Measurements from ENCODE around the gene MAMDC4.
A peak's percentile ranks its signal among the peaks of the same experiment; 100 is the strongest.
"Not testable (repeated sequence)": the region's sequence is repeated elsewhere in the genome, so short reads cannot be mapped to it uniquely, and the experiment has no call there.

MAMDC4 gene

GRCh38 chr9:136838314-136839228 is 13.6 kb upstream of the MAMDC4 start:
- no peak for DNase-seq (ENCODE audit: low read depth in 1 of 2, low spot score in 1 of 2)

DNA sequence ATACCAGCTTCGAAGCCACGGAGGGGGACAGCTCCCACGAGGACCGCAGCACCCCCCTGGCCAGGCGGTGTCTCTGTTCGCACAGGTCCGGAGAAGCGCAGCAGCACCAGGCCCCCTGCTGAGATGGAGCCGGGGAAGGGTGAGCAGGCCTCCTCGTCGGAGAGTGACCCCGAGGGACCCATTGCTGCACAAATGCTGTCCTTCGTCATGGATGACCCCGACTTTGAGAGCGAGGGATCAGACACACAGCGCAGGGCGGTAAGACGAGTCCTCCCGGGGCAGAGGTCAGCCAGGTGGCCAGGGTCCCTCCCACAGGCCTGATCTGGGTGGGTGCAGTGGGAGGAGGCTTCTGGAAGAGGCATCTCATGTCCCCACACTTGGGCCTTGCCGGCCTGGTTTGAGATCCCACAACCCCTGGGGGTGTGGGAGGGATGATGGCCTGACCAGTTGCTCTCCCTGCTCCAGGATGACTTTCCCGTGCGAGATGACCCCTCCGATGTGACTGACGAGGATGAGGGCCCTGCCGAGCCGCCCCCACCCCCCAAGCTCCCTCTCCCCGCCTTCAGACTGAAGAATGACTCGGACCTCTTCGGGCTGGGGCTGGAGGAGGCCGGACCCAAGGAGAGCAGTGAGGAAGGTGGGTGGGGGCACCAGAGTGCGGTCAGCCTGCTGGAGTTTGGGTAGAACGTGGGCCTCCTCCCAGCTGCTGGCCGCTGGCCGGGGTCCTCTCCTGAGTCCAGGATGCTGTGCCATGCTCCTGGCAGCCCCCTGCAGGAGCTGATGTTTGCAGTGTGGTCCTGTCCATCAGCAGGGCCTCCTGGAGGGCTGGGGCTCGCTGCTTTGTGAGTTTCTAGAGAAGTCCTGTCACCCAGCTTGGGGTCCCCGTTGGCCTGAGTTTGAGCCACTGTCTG is 12.7 kb upstream of the MAMDC4 start:
- no peak for DNase-seq (ENCODE audit: low read depth in 1 of 2, low spot score in 1 of 2)

- no peak for DNase-seq (ENCODE audit: low read depth in 1 of 2, low spot score in 1 of 2)
Observed at GRCh38 chr9:136840140-136840876, 11.8 kb upstream of the MAMDC4 start.

GRCh38 chr9:136840877-136841645 is 11.1 kb upstream of the MAMDC4 start:
- DNase-seq (ENCODE audit: low read depth in 1 of 2, low spot score in 1 of 2) = no peak

DNA sequence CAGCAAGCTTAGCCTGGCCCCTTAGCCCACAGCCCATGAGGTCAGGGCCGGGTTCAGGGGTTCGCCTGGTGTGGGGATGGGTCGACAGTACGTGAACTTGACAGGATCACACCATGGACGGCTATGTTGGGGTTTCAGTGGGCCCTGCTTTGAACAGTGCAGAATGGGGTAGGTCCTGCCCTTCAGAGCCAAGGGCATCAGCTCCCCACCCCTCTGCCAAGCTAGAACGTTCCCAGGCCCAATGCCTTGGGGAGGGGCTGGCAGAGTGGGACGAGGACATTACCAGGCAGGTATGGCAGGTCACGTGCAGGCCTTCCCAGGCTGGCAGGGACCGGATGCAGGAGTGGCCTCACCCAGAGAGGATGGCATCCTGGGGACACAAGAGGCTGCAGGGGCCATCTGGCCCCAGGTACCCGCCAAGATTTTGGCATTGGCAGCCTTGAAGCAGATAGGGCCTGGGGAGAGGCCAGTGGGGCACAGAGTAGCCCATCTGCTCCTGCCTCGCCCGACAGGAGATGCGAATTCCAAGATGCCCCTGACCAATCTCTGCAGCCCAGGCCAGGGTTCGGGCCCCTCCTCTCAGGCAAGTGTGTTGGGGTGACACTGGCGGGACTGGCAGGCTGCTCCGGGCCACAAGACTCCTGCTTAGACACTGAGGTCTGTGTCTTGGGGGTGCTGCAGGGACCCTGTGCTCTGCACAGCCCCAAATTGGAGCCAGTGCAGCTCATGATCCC is 10.3 kb upstream of the MAMDC4 start:
- DNase-seq (ENCODE audit: low read depth in 1 of 2, low spot score in 1 of 2) = not testable (repeated sequence)

DNA sequence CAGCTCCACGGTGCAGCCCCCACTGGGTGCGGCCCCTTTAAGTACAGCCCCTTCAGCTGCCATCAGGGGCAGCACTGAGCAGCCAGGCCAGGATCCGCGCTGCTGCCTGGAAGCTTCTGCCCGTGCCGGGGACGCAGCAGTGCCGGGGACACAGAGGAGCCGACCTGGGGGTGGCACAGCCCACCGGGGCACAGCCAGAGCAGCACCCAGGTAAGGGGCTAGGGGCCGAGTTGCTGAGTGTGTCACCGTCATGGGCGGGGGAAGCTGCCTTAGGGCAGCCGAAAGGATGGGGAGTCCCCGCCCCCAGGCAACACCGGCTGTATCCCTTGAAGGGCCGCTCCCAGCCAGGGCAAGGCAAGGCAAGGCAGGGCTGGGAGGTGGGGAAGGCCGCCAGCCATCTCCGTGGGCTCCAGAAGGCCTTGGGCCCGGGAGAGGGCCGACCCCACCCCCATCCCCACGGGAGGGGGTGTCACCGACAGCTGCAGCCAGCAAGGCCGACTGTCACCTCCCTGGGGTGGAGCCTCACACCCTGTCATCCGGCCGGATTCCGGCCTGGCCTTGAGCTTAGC is 9.7 kb upstream of the MAMDC4 start, which contains the start of gene AJM1:
Gene AJM1, plus strand, starts transcription at position 99 of the 569 bp plus-strand sequence. CDS start 1,937 bp downstream, outside the sequence.
- DNase-seq (ENCODE audit: low read depth in 1 of 2, low spot score in 1 of 2) = peak; percentile 66 to 72

GRCh38 chr9:136843159-136843800 is 8.9 kb upstream of the MAMDC4 start:
- DNase-seq (ENCODE audit: low read depth in 1 of 2, low spot score in 1 of 2) = not testable (repeated sequence)

GRCh38 chr9:136843801-136844740 is 8.1 kb upstream of the MAMDC4 start:
- DNase-seq (ENCODE audit: low read depth in 1 of 2, low spot score in 1 of 2) = not testable (repeated sequence)

DNA sequence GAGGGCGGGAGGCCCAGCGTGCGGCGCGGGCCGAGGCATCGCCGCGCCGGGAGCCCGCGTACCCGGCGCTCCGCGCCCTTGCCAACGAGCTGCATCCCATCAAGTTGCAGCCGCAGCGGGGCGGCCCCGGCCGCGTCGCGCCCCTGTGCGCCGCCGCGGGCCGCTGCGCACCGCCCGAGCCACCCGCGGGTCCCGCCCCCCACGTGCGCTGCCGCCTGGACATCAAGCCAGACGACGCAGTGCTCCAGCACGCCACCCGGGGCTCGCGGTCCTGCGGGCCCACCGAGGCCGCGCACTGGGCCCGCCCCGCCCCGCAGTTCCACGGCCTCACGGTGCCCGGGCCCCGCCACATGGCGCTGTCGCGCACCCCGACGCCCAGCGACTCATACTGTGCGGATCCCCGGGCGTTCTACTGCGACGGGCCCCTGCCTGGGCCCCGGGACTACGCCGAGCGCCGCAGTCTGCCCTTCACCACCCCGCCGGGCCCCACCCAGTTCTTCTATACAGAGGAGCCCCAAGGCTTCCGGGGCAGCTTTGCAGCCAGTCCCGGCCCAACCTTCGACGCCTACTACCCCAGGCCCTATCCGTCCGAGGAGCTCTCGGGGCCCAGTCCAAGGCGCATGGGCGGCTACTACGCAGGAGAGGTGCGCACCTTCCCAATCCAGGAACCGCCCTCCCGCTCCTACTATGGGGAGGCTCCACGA is 7.2 kb upstream of the MAMDC4 start:
- no peak for DNase-seq (ENCODE audit: low read depth in 1 of 2, low spot score in 1 of 2)

DNA sequence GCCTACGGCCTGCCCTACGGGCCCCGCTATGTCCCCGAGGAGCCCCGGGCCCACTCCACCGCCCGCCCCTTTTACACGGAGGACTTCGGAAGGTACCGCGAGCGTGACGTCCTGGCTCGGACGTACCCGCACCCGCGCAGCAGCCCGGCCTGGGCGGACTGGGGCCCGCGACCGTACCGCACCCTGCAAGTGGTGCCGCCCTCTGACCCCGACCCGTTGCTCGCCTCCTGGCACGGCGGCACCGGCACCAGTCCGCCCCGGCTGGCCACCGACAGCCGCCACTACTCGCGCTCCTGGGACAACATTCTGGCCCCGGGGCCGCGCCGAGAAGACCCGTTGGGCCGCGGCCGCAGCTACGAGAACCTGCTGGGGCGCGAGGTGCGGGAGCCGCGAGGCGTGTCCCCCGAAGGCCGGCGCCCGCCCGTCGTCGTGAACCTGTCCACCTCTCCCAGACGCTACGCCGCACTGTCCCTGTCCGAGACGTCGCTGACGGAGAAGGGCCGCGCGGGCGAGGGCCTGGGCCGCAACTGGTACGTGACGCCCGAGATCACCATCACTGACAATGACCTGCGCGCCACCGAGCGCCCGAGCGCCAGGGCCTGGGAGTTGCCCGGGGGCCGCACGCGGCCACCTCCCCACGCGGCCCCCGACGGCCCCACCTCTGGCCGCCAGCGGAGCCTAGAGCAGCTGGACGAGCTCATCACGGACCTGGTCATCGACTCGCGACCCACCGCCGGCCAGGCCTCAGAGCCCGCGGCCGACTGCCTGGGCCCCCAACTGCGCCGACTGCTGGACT is 6.5 kb upstream of the MAMDC4 start:
- no peak for DNase-seq (ENCODE audit: low read depth in 1 of 2, low spot score in 1 of 2)

GRCh38 chr9:136846376-136847087 is 5.6 kb upstream of the MAMDC4 start:
- DNase-seq (ENCODE audit: low read depth in 1 of 2, low spot score in 1 of 2) = no peak

DNA sequence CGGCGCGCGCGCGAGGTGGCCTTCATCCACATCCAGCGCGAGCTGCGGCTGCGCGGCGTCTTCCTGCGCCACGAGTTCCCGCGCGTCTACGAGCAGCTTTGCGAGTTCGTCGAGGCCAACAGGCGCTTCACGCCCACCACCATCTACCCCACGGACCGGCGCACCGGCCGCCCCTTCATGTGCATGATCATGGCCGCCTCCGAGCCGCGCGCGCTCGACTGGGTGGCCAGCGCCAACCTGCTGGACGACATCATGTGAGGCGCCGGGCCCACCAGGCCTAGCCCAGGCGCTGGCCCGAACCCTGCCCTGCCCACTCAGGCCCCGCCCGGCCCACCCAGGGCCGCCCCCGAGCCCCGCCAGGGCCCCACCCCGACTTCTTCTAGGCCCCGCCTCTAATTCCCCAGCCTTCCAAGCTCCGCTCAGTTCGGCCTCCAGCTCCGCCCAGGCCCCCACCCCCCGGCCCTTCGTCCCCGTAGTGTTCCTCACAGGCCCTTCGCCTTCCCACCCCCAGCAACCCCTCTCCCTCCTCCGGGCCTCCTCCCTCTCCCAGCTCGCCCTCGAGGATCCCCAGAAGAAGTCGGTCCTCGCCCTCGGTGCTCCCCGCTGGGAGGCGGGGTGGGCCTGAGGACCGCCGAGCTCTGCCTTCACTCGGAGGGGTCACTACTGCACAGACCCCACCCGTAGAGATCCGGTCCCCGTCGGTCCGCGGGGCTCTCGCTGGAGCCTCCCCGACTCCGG is 4.9 kb upstream of the MAMDC4 start:
- no peak for DNase-seq (ENCODE audit: low read depth in 1 of 2, low spot score in 1 of 2)

DNA sequence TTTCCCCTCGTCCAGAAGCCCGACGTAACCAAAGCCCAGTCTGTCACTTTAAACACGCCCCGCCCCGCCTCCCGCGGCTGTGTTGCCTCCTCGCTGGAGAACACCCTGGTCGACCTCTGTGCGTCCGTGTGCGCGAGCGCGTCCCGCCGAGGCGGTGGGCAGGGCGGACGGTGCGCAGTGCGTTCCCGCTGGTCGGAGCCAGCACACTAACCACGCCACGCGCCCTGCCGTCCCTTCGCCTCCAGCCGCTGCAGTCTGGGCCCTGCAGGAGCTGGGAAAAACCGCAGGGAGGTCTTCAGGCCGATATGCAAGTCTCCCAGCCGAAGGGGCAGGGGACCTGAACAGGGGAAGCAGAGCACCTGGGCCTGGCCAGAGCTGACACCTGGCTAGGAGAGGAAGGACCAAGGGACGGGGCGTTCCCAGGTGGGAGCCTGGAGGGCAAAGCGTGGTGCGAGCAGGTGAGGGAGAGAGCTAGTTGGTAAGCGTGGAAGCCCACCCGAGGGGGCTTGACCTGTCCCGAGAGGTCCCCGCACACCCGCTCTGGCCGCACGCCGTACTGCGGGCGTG is 4.2 kb upstream of the MAMDC4 start:
- DNase-seq (ENCODE audit: low read depth in 1 of 2, low spot score in 1 of 2) = peak; percentile 52 to 63

- DNase-seq (ENCODE audit: low read depth in 1 of 2, low spot score in 1 of 2) = no peak
Observed at GRCh38 chr9:136848393-136849037, 3.6 kb upstream of the MAMDC4 start.
